Smooth muscle cell (in vitro differentiated cells): ENCODE results near the gene OSBP2. TPM values are rescaled to one million over a fixed set of nuclear protein-coding genes. Genes with fewer than 3 reads are reported as not detected.

Experiments
- DNase-seq: peaks from one replicate; lab custom pipeline; 2025; ENCODE audit not compliant: unreplicated experiment; lab: John Stamatoyannopoulos, UW
- H2AFZ ChIP-seq: fragments of 200-600 bp; sonication (generic); 2 replicates; pipeline ENCODE4 v1.6.0; 2016; ENCODE audit warnings: antibody characterized with exemption, low read depth, mild to moderate bottlenecking
- H3F3A ChIP-seq: fragments of 200-600 bp; sonication (generic); 2 replicates; pipeline ENCODE4 v1.6.0; 2017; ENCODE audit warnings: antibody characterized with exemption, low read depth
- H3K27ac ChIP-seq: fragments of 200-600 bp; sonication (generic); 2 replicates; pipeline ENCODE4 v1.5.1; 2016; ENCODE audit warnings: low read depth, mild to moderate bottlenecking
- H3K27me3 ChIP-seq: fragments of 200-600 bp; sonication (generic); 2 replicates; pipeline ENCODE4 v1.6.1; 2016; ENCODE audit warnings: low read depth, mild to moderate bottlenecking
- H3K36me3 ChIP-seq: fragments of 200-600 bp; sonication (generic); 2 replicates; pipeline ENCODE4 v1.5.1; 2016; ENCODE audit warnings: low read depth
- H3K4me1 ChIP-seq: fragments of 200-600 bp; sonication (generic); 2 replicates; pipeline ENCODE4 v1.5.1; 2016; ENCODE audit warnings: low read depth
- H3K4me2 ChIP-seq: fragments of 200-600 bp; sonication (generic); 2 replicates; pipeline ENCODE4 v1.6.0; 2016; ENCODE audit warnings: mild to moderate bottlenecking
- H3K4me3 ChIP-seq: fragments of 200-600 bp; sonication (generic); 2 replicates; pipeline ENCODE4 v1.5.1; 2016; ENCODE audit warnings: mild to moderate bottlenecking
- H3K79me2 ChIP-seq: fragments of 200-600 bp; sonication (generic); 2 replicates; pipeline ENCODE4 v1.6.0; 2016; ENCODE audit warnings: low read depth, mild to moderate bottlenecking
- H3K9ac ChIP-seq: fragments of 200-600 bp; sonication (generic); 2 replicates; pipeline ENCODE4 v1.6.0; 2016; ENCODE audit warnings: low read depth
- H3K9me3 ChIP-seq: fragments of 200-600 bp; sonication (generic); replicated peaks from 2 replicates; pipeline ENCODE4 v1.5.1; 2016; ENCODE audit warnings: low read depth
- H4K20me1 ChIP-seq: fragments of 200-600 bp; sonication (generic); 2 replicates; pipeline ENCODE4 v1.6.0; 2016; ENCODE audit warnings: low read depth
- WGBS: methylation state at CpG from one replicate; pipeline ENCODE4 v1.1.7; 2016; ENCODE audit warnings: low lambda C conversion rate; 5-methylcytosine and 5-hydroxymethylcytosine counted together
- polyA plus RNA-seq: library from polyadenylated mRNA; unstranded; fragments of >200 nt; fragmentation: Nextera tagmentation; extraction: Ambion mirVana; gene quantifications from 2 replicates; pipeline ENCODE4 v1.2.1, GENCODE V29; 2016
- total RNA-seq: library from RNA; depleted of rRNA; stranded (reverse); fragments of >200 nt; gene quantifications from 2 replicates; pipeline ENCODE4 v1.2.3, GENCODE V29; 2014
- TF ChIP-seq, protein P1 (sequence below): fragments of 200-600 bp; sonication (generic); IDR thresholded peaks from 2 replicates; pipeline ENCODE4 v1.5.1; 2017; ENCODE audit warnings: borderline replicate concordance, mild to moderate bottlenecking, antibody characterized with exemption; ENCODE audit not compliant: insufficient read depth, poor library complexity, severe bottlenecking

The OSBP2 gene
- total and polyA plus RNA-seq, 2 experiments from 2014 or later, result 4.6 to 4.9 TPM

DNA sequence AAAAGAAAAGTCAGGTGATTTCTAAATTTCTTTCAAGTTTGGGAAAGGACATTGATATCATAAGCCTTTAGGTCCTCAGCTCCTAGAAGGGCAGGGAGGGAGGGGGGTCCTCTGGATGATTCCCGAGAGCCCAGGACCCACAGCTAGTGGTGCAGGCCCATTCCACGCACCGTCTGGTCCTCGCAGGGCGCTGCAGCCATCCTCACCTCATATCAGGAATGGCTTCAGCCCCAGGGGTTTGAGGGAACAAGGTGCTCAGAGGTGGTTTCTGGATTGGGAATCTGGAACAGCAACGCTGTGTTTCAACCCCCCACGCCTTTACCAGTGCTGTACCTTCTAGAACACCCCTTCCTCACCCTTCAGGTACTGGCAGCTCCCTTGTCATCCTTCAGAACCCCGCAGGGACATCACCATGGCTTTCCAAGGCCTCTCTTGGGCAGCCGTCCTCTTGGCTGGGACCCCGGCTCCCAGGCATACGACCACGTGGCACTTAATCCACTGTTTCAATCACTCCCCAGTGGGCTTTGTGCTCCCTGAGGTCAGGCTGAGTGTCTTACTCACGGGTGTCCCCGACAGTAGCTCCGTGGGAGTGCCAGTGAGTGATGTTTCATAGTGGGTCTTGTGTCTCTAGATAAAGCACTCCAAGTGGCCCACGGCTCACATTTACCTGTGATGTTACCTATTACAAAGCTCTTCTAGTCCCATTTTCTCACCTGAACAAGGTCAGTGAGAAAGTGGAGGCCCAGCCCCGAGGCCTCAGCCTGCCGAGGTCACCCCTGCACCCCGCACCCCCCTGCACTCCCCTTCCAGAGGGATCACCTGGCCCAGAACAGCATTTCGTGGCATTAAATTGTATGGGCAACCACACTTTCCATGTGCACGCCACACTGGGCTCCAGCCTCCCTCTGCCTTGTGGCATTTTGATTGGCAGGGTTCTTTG lies 180.0 kb downstream of the OSBP2 start:
- no peak overlapping the region for H3K4me2 ChIP-seq
- no peak overlapping the region for H3K9ac ChIP-seq
- H3K4me1 ChIP-seq, result peaks cover 3% of the 10 kb centered on the region
- no peak for DNase-seq
- H3K27ac ChIP-seq, result no peak overlapping the region
- H3K4me3 ChIP-seq, result no peak overlapping the region
- no peaks in the 10 kb centered on the region for H3K9me3 ChIP-seq
- H3K79me2 ChIP-seq, result no peaks in the 10 kb centered on the region
- no peaks in the 10 kb centered on the region for H3F3A ChIP-seq
- no peaks in the 10 kb centered on the region for H3K27me3 ChIP-seq
- TF ChIP-seq, protein P1, sequence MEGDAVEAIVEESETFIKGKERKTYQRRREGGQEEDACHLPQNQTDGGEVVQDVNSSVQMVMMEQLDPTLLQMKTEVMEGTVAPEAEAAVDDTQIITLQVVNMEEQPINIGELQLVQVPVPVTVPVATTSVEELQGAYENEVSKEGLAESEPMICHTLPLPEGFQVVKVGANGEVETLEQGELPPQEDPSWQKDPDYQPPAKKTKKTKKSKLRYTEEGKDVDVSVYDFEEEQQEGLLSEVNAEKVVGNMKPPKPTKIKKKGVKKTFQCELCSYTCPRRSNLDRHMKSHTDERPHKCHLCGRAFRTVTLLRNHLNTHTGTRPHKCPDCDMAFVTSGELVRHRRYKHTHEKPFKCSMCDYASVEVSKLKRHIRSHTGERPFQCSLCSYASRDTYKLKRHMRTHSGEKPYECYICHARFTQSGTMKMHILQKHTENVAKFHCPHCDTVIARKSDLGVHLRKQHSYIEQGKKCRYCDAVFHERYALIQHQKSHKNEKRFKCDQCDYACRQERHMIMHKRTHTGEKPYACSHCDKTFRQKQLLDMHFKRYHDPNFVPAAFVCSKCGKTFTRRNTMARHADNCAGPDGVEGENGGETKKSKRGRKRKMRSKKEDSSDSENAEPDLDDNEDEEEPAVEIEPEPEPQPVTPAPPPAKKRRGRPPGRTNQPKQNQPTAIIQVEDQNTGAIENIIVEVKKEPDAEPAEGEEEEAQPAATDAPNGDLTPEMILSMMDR, result no peak
- WGBS, result 93% methylated on average over 21 of the region's 21 CpGs
- H2AFZ ChIP-seq, result no peak overlapping the region
- no peaks in the 10 kb centered on the region for H4K20me1 ChIP-seq
- H3K36me3 ChIP-seq, result no peaks in the 10 kb centered on the region

DNA sequence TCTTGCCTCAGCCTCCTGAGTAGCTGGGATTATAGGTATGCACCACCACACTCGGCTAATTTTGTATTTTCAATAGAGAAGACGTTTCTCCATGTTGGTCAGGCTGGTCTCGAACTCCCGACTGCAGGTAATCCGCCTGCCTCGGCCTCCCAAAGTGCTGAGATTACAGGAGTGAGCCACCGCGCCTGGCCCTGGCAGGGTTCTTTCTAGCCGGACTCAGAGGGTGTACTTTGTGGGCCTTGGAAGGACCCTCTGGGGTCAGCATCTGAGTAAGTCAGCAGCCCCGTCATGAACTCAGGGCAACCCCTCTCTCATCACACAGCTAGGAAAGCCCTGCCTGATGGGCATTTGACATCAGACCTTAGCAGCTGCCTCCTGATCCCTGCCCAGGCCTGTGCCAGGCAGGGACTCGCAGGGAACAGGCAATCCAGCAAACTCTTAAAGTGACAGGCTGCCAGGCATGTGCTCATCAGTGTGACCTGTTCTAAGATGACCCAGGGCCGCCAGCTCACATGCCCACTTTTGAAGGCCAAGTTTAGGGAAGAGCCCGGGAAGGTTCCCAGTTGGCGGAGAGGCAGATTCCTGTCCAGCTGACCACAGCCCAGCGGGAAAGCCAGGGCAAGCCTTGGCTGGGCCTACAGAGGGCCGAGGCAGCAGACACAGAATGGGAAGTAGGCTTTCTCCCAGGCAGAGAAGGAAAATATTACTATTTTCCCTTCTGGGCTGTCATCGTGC lies 181.0 kb downstream of the OSBP2 start:
- WGBS, result 91% methylated on average over 17 of the region's 17 CpGs

DNA sequence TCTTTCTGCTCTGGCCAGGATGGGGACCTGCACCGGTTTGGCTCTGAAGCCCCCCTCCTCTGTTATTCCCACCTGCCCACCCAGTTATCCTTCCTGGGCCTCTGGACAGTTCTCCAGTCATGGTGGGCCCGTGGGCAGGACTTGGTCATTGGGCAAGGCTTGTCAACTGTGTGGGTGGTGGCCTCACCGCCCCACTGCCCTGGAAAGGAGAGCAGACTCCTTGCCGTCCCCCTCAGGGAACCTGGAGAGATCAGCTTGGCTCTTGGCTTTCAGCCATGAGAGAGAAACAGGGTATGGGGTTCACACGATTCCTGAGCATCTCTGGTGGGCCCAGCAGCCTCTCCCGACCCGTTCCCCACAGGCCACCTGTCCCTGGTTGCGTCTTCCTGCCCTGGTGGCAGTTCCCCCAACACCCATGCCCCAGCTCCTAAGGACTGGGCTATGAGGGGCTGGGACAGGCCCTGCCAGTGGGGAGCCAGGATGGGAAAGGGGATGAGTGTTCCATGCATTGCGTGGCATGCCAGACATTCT lies 181.6 kb downstream of the OSBP2 start:
- TF ChIP-seq, protein P1, result no peak
- Histone ChIP-seq H3K27me3 (no peaks in the 10 kb centered on the region), H4K20me1 (no peaks in the 10 kb centered on the region), H3K9ac (no peak overlapping the region), H3F3A (no peaks in the 10 kb centered on the region), H3K4me1 (peaks cover 8% of the 10 kb centered on the region), H3K9me3 (no peaks in the 10 kb centered on the region), H2AFZ (no peak overlapping the region), H3K36me3 (no peaks in the 10 kb centered on the region), H3K79me2 (no peaks in the 10 kb centered on the region), H3K4me3 (no peak overlapping the region), H3K27ac (no peak overlapping the region), H3K4me2 (no peak overlapping the region)
- 87% methylated on average over 9 of the region's 9 CpGs for WGBS
- DNase-seq, result no peak

More for the DNA sequence above, 181.0 kb downstream of the OSBP2 start:
- H3K9me3 ChIP-seq, result no peaks in the 10 kb centered on the region
- TF ChIP-seq, protein P1, result no peak
- H4K20me1 ChIP-seq, result no peaks in the 10 kb centered on the region
- no peak overlapping the region for H2AFZ ChIP-seq
- no peaks in the 10 kb centered on the region for H3K36me3 ChIP-seq
- H3K4me3 ChIP-seq, result no peak overlapping the region
- peaks cover 4% of the 10 kb centered on the region for H3K4me1 ChIP-seq
- H3K79me2 ChIP-seq, result no peaks in the 10 kb centered on the region
- H3K4me2 ChIP-seq, result no peak overlapping the region
- no peak for DNase-seq
- H3K27me3 ChIP-seq, result no peaks in the 10 kb centered on the region
- H3F3A ChIP-seq, result no peaks in the 10 kb centered on the region
- H3K9ac ChIP-seq, result no peak overlapping the region
- H3K27ac ChIP-seq, result no peak overlapping the region
